Mesendoderm (in vitro differentiated cells): ENCODE results near the gene C22orf23. TPM values are rescaled to one million over a fixed set of nuclear protein-coding genes. Genes with fewer than 3 reads are reported as not detected.

Experiments
- DNase-seq: peaks from one replicate; pipeline ENCODE4 v3.0.0; 2013
- H2AK5ac ChIP-seq: 2 replicates; pipeline ENCODE4 v1.6.1; 2013; ENCODE audit warnings: low read length, inconsistent platforms
- H2BK120ac ChIP-seq: 2 replicates; pipeline ENCODE4 v1.6.1; 2013; ENCODE audit warnings: low read depth, mild to moderate bottlenecking, low read length, moderate library complexity, mixed read lengths
- H2BK15ac ChIP-seq: replicated peaks from 2 replicates; pipeline ENCODE4 v1.6.1; 2013; ENCODE audit warnings: low read depth, mild to moderate bottlenecking, moderate library complexity
- H2BK5ac ChIP-seq: 2 replicates; pipeline ENCODE4 v1.6.1; 2013; ENCODE audit warnings: low read length, inconsistent platforms
- H3K18ac ChIP-seq: 2 replicates; pipeline ENCODE4 v1.6.1; 2013; ENCODE audit warnings: mild to moderate bottlenecking, low read length, mixed read lengths
- H3K23ac ChIP-seq: one replicate; pipeline ENCODE4 v1.6.1; 2013; ENCODE audit warnings: low read length
- H3K27ac ChIP-seq: 2 replicates; pipeline ENCODE4 v1.5.1; 2013; ENCODE audit warnings: low read depth, mild to moderate bottlenecking, inconsistent platforms, low read length, moderate library complexity
- H3K27me3 ChIP-seq: 2 replicates; pipeline ENCODE4 v1.6.1; 2013; ENCODE audit warnings: low read length, control low read depth, mild to moderate bottlenecking, inconsistent platforms; ENCODE audit not compliant: insufficient read depth, poor library complexity
- H3K36me3 ChIP-seq: 2 replicates; pipeline ENCODE4 v1.6.1; 2013; ENCODE audit warnings: low read length, inconsistent platforms; ENCODE audit not compliant: control insufficient read depth, insufficient read depth
- H3K4ac ChIP-seq: one replicate; pipeline ENCODE4 v1.6.1; 2013; ENCODE audit warnings: low read depth, mild to moderate bottlenecking, low read length, moderate library complexity
- H3K4me1 ChIP-seq: 2 replicates; pipeline ENCODE4 v1.6.1; 2013; ENCODE audit warnings: low read depth, low read length, inconsistent platforms; ENCODE audit not compliant: control insufficient read depth
- H3K4me2 ChIP-seq: 2 replicates; pipeline ENCODE4 v1.6.1; 2013; ENCODE audit warnings: low read length
- H3K4me3 ChIP-seq: 2 replicates; pipeline ENCODE4 v1.5.1; 2013; ENCODE audit warnings: mild to moderate bottlenecking, low read length
- H3K56ac ChIP-seq: one replicate; pipeline ENCODE4 v1.6.1; 2013; ENCODE audit warnings: low read length
- H3K79me1 ChIP-seq: 2 replicates; pipeline ENCODE4 v1.6.1; 2013; ENCODE audit warnings: low read length, inconsistent platforms
- H3K79me2 ChIP-seq: 2 replicates; pipeline ENCODE4 v1.6.1; 2013; ENCODE audit warnings: mild to moderate bottlenecking, low read length; ENCODE audit not compliant: control insufficient read depth, insufficient read depth
- H3K9ac ChIP-seq: 2 replicates; pipeline ENCODE4 v1.6.1; 2013; ENCODE audit warnings: low read length, inconsistent platforms
- H4K5ac ChIP-seq: one replicate; pipeline ENCODE4 v1.6.1; 2013; ENCODE audit warnings: low read length
- H4K8ac ChIP-seq: one replicate; pipeline ENCODE4 v1.6.1; 2013; ENCODE audit warnings: low read depth, mild to moderate bottlenecking, control low read depth, low read length, moderate library complexity
- WGBS: extraction: QIAGEN DNeasy Blood & Tissue Kit; methylation state at CpG from one replicate; pipeline ENCODE4 v1.1.7; 2013; ENCODE audit warnings: low lambda C conversion rate, missing lambda C conversion rate; ENCODE audit not compliant: insufficient coverage; ENCODE audit errors: extremely low coverage; 5-methylcytosine and 5-hydroxymethylcytosine counted together
- polyA plus RNA-seq, 2 experiments: library from polyadenylated mRNA; stranded (reverse); fragments of 200-250 nt; gene quantifications; one replicate each; pipeline ENCODE4 v1.2.3, GENCODE V29; 2013

Gene C22orf23
- polyA plus RNA-seq (2013, experiment 1 of 2), result 0.31 TPM
- polyA plus RNA-seq (2013, experiment 2 of 2), result 0.41 TPM

GRCh38 chr22:37953437-37954179, at the start of gene C22orf23, which contains the start of gene POLR2F:
C22orf23 (minus strand) TSS chr22:37953601; CDS start chr22:37953149, 452 bp downstream.
POLR2F (plus strand) TSS chr22:37953699; CDS start chr22:37953788, 89 bp downstream.
- no peak within 1 kb of the TSS for H3K27ac ChIP-seq
- WGBS, result no CpG with 5 or more reads among the region's 52 CpGs

DNA sequence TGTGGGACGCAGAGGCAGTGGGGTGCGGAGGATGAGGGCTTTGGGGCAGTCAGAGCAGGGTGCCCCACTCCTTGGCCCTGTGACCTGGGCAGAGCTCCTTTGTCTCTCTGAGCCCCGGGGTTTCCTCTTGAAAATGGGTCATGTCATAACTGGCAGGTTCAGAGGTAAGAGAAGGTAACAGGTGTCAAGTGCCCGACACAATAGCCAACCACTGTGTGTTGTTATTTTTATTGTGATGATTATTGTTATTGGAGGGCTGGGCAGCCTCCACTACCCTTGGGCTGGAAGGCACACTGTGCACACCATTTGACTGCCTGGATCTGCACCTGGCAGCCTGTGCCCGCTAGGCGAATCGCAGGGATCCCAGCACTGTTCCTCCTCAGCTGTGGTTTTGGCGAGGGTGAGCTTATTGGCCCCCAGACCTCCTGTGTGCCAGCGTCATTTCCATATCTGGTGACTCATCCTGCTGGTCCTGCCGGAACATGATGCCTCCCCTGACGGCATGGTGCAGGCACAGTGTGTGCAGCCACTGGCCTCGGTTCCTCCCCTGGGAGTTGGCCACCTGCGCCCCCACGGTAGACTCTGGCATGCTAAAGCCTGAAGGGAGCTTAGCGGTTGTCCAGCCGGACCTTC, 46.4 kb upstream of the C22orf23 start:
- Histone ChIP-seq H2BK120ac (no peak overlapping the region), H3K27ac (no peak overlapping the region), H3K36me3 (no peaks in the 10 kb centered on the region), H2AK5ac (no peak overlapping the region), H3K23ac (no peak overlapping the region), H3K79me1 (no peaks in the 10 kb centered on the region), H3K27me3 (no peaks in the 10 kb centered on the region), H2BK5ac (no peak overlapping the region), H3K4me1 (no peaks in the 10 kb centered on the region), H4K8ac (no peak overlapping the region), H3K4me2 (no peak overlapping the region), H4K5ac (no peak overlapping the region), H3K4me3 (no peak overlapping the region), H3K18ac (no peak overlapping the region), H3K56ac (no peak overlapping the region), H3K9ac (no peak overlapping the region), H2BK15ac (no peak overlapping the region), H3K4ac (no peak overlapping the region), H3K79me2 (no peaks in the 10 kb centered on the region)
- peak; percentile 33 for DNase-seq
- WGBS, result no CpG with 5 or more reads among the region's 16 CpGs

More at GRCh38 chr22:37953437-37954179, at the start of gene C22orf23, which contains the start of gene POLR2F:
- Histone ChIP-seq H3K56ac (peak within 1 kb of the TSS; percentile 92), H4K5ac (no peak within 1 kb of the TSS), H3K79me2 (peaks cover 13% of the 10 kb centered on the region), H2AK5ac (no peak within 1 kb of the TSS), H3K4me2 (peak within 1 kb of the TSS; percentile 97), H3K4me3 (peak within 1 kb of the TSS; percentile 93), H3K79me1 (peaks cover 9% of the 10 kb centered on the region), H3K18ac (no peak within 1 kb of the TSS), H3K9ac (peak within 1 kb of the TSS; percentile 87), H3K23ac (peak within 1 kb of the TSS; percentile 11), H3K4me1 (peaks cover 3% of the 10 kb centered on the region), H2BK5ac (no peak within 1 kb of the TSS), H3K36me3 (peaks cover 9% of the 10 kb centered on the region), H3K4ac (peak within 1 kb of the TSS; percentile 18), H2BK15ac (no peak within 1 kb of the TSS), H2BK120ac (no peak within 1 kb of the TSS), H3K27me3 (no peaks in the 10 kb centered on the region), H4K8ac (no peak within 1 kb of the TSS)
- DNase-seq, result peak; percentile 96

DNA sequence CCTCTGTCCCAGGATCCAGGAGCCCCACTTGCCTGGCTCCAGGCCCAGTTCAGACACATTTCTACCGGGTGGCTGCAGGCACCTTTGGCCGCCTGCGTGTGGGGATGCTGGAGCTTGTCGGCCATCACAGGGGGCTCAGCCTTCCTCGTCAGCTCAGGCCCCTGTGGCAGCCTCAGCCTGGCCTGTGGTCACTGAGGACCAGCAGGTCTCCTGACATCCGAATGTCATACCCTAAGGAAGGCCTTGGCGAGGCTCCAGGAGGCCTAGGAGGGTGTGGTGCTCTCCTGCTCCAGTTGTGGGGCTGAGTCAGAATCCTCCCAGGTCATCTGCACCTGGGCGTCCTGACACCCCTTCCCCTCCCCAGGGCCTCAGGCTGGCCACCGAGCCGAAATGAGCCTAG, 45.8 kb upstream of the C22orf23 start:
- Histone ChIP-seq H3K36me3 (no peaks in the 10 kb centered on the region), H3K23ac (no peak overlapping the region), H2BK5ac (no peak overlapping the region), H2BK15ac (no peak overlapping the region), H3K27ac (no peak overlapping the region), H2AK5ac (no peak overlapping the region), H3K56ac (no peak overlapping the region), H3K79me1 (no peaks in the 10 kb centered on the region), H2BK120ac (no peak overlapping the region), H3K9ac (no peak overlapping the region), H3K79me2 (no peaks in the 10 kb centered on the region), H3K4me3 (no peak overlapping the region), H3K4ac (no peak overlapping the region), H3K4me2 (no peak overlapping the region), H3K18ac (no peak overlapping the region), H3K27me3 (no peaks in the 10 kb centered on the region), H4K5ac (no peak overlapping the region), H4K8ac (no peak overlapping the region), H3K4me1 (no peaks in the 10 kb centered on the region)
- DNase-seq, result no peak
- no CpG with 5 or more reads among the region's 10 CpGs for WGBS

DNA sequence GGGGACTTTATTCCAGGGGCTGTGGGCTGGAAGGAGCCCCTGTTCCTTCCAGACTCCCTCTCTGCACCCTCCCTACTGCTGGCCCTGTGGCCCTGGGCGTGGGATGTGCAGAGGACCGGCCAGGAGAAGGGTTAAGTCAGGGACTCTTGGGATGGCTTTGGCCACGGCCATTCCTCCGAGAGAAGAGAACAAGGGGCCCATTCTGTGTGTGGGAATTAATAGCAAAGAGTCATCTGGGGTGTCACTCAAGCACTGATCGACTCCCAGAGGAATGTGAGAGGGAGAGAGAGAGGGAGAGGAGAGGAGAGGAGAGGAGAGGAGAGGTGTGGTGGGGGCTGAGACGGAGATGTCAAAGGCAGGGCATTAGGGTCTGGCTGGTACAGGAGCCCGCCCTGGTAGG, 45.1 kb upstream of the C22orf23 start:
- Histone ChIP-seq H3K4me3 (no peak overlapping the region), H3K27ac (no peak overlapping the region), H4K8ac (no peak overlapping the region), H3K9ac (no peak overlapping the region), H3K4ac (no peak overlapping the region), H3K79me1 (no peaks in the 10 kb centered on the region), H3K36me3 (no peaks in the 10 kb centered on the region), H3K27me3 (no peaks in the 10 kb centered on the region), H3K4me1 (no peaks in the 10 kb centered on the region), H4K5ac (no peak overlapping the region), H2BK120ac (no peak overlapping the region), H3K56ac (no peak overlapping the region), H3K23ac (no peak overlapping the region), H3K18ac (no peak overlapping the region), H2AK5ac (no peak overlapping the region), H2BK15ac (no peak overlapping the region), H3K4me2 (no peak overlapping the region), H3K79me2 (no peaks in the 10 kb centered on the region), H2BK5ac (no peak overlapping the region)
- DNase-seq, result no peak
- WGBS, result no CpG with 5 or more reads among the region's 7 CpGs

DNA sequence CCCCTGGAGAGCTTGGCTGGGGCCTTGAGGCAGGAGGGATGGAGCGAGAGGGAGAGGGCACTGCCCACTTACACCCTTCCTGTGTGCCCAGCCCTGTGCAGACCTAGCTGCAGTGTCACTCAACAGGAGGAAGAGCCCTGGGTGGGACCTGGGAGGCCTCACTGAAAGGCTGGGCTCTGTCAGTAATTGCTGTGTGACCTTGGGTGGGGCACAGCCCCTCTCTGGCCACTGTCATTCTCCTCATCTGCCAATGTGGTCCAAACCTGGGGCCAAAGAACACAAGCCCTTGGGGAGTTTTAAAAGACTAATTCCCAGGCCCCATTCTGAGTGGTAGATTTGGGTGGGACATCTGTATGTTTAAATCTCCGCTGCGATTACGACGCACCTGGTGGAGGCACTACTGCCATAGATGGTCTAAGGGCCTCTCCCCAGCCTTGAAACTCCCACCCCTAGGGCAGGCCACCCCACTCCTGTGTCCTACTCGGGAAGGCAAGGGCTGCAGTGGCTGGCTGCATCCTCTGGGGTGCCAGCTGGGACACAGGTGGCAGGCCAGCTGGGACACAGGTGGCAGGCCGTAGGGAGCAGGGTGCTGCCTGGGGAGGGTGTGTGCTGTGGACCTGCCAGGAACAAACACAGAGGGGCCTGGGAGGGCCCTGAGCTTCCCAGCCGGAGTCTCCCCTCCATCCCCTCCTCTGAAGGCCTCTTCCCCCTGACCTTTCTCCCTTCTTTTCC, 43.3 kb upstream of the C22orf23 start:
- Histone ChIP-seq H3K79me1 (no peaks in the 10 kb centered on the region), H3K9ac (no peak overlapping the region), H3K4me3 (no peak overlapping the region), H4K8ac (no peak overlapping the region), H3K79me2 (no peaks in the 10 kb centered on the region), H2BK15ac (no peak overlapping the region), H3K36me3 (no peaks in the 10 kb centered on the region), H3K23ac (no peak overlapping the region), H3K4ac (no peak overlapping the region), H3K4me2 (no peak overlapping the region), H3K27me3 (no peaks in the 10 kb centered on the region), H3K18ac (no peak overlapping the region), H4K5ac (no peak overlapping the region), H3K4me1 (no peaks in the 10 kb centered on the region), H3K27ac (no peak overlapping the region), H3K56ac (peak overlapping the region; percentile 2), H2AK5ac (no peak overlapping the region), H2BK5ac (no peak overlapping the region), H2BK120ac (no peak overlapping the region)
- no CpG with 5 or more reads among the region's 8 CpGs for WGBS
- DNase-seq, result no peak
